PC-3 (cell line): ENCODE measurements around the gene CLDN18. TPM values are rescaled to one million over a fixed set of nuclear protein-coding genes. Genes with fewer than 3 reads are reported as not detected.

Experiments used
- ATAC-seq: fragments of 200-7000 bp; cut with Tn5 transposase; 2 replicates; pipeline ENCODE4 v1.9.1; 2020; ENCODE audit warnings: mild to moderate bottlenecking, moderate library complexity
- BruUV-seq: library from RNA; stranded (reverse); fragments of 400-500 nt; replicated peaks from 2 replicates; lab custom pipeline; 2021; lab: Mats Ljungman, UMichigan
- CTCF ChIA-PET: fragments of 300-600 bp; sonication (Branson Sonifier 250); formaldehyde crosslinking; loops from one replicate; lab custom pipeline; 2022; ENCODE audit warnings: antibody characterized with exemption; lab: Charles Lee
- POLR2A ChIA-PET: fragments of 300-600 bp; sonication (Branson Sonifier 250); formaldehyde crosslinking; loops from one replicate; lab custom pipeline; 2022; ENCODE audit warnings: antibody characterized with exemption; ENCODE audit not compliant: unreplicated experiment; lab: Charles Lee
- DNase-seq: peaks from one replicate; pipeline ENCODE4 v3.0.0-alpha.2; 2015
- H2AFZ ChIP-seq: fragments of 300-600 bp; sonication (generic); 2 replicates; pipeline ENCODE4 v1.6.0; 2016; ENCODE audit warnings: antibody characterized with exemption, low read length
- H3F3A ChIP-seq: fragments of 300-600 bp; sonication (generic); one replicate; pipeline ENCODE4 v1.6.0; 2017; ENCODE audit warnings: antibody characterized with exemption, low read length, control low read depth, mild to moderate bottlenecking; ENCODE audit not compliant: unreplicated experiment
- H3K27ac ChIP-seq: fragments of 300-600 bp; sonication (generic); 2 replicates; pipeline ENCODE4 v1.5.1; 2016; ENCODE audit warnings: mild to moderate bottlenecking, low read length
- H3K27me3 ChIP-seq: fragments of 300-600 bp; sonication (generic); 2 replicates; pipeline ENCODE4 v1.6.1; 2016; ENCODE audit warnings: low read length, mixed read lengths
- H3K36me3 ChIP-seq: fragments of 300-600 bp; sonication (generic); 2 replicates; pipeline ENCODE4 v1.6.1; 2016; ENCODE audit warnings: low read depth, mixed run types, low read length, mixed read lengths
- H3K4me1 ChIP-seq: fragments of 300-600 bp; sonication (generic); 2 replicates; pipeline ENCODE4 v1.5.1; 2016; ENCODE audit warnings: low read length; ENCODE audit not compliant: insufficient read depth
- H3K4me2 ChIP-seq: fragments of 300-600 bp; sonication (generic); 2 replicates; pipeline ENCODE4 v1.6.0; 2016; ENCODE audit warnings: low read length
- H3K4me3 ChIP-seq: fragments of 300-600 bp; sonication (generic); 2 replicates; pipeline ENCODE4 v1.5.1; 2016; ENCODE audit warnings: mild to moderate bottlenecking, low read length, mixed read lengths
- H3K79me2 ChIP-seq: fragments of 300-600 bp; sonication (generic); 2 replicates; pipeline ENCODE4 v1.6.1; 2017; ENCODE audit warnings: low read length, mixed read lengths
- H3K9ac ChIP-seq: fragments of 300-600 bp; sonication (generic); 2 replicates; pipeline ENCODE4 v1.6.0; 2016; ENCODE audit warnings: mild to moderate bottlenecking, low read length
- H3K9me2 ChIP-seq: fragments of 300-600 bp; sonication (generic); replicated peaks from 2 replicates; pipeline ENCODE4 v1.6.1; 2016; ENCODE audit warnings: mixed run types, low read length, mixed read lengths
- H3K9me3 ChIP-seq: fragments of 300-600 bp; sonication (generic); 2 replicates; pipeline ENCODE4 v1.6.1; 2016; ENCODE audit warnings: low read length, mixed read lengths
- H4K20me1 ChIP-seq: fragments of 300-600 bp; sonication (generic); 2 replicates; pipeline ENCODE4 v1.6.1; 2016; ENCODE audit warnings: low read length, mixed read lengths
- EZH2 ChIP-seq: fragments of 300-600 bp; sonication (generic); IDR thresholded peaks from one replicate; pipeline ENCODE4 v1.6.1; 2017; ENCODE audit warnings: antibody characterized with exemption, mild to moderate bottlenecking, low read length; ENCODE audit not compliant: unreplicated experiment
- EZH2phosphoT487 ChIP-seq: fragments of 300-600 bp; sonication (generic); IDR thresholded peaks from 2 replicates; pipeline ENCODE4 v1.6.1; 2018; ENCODE audit warnings: mild to moderate bottlenecking, antibody characterized with exemption, low read length, borderline replicate concordance
- intact Hi-C: fragments of 100-400 bp; cut with micrococcal nuclease; formaldehyde crosslinking; loops from 2 replicates; pipeline ENCODE4 v1.9.0; 2023
- total RNA-seq: library from RNA; depleted of rRNA; stranded (reverse); fragments of >200 nt; gene quantifications from 2 replicates; pipeline ENCODE4 v1.2.3, GENCODE V29; 2014
- TF ChIP-seq, protein P1 (sequence below): fragments of 300-600 bp; sonication (generic); conservative IDR thresholded peaks from 2 replicates; pipeline ENCODE4 v1.5.1; 2017; ENCODE audit warnings: antibody characterized with exemption, low read depth, mild to moderate bottlenecking, low read length

CLDN18 gene
- total RNA-seq, 1 experiment from 2014 or later, result not detected

DNA sequence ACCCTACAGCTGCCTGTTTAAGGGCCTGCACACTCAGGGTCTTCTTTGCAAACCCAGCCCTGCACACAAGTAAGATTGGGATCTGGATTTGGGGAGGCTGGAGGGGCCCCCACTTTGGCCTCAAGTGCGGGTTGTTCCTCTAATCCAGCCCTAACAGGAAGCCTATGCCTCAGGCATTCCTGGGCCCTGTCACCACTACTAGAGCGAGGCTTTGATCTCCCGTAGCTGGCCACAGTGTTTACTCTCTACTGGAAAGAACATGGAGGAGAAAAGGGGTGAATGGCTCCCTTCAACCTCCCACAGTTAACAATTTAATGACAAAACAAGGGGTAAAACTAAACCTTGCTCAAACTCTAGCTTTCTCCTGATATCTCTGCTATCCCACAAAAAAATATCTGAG, 57.0 kb downstream of the CLDN18 start:
- BruUV-seq, result no TSS peak
- CTCF ChIA-PET, result no interaction called here
- H3K4me2 ChIP-seq, result no peak overlapping the region
- TF ChIP-seq, protein P1, sequence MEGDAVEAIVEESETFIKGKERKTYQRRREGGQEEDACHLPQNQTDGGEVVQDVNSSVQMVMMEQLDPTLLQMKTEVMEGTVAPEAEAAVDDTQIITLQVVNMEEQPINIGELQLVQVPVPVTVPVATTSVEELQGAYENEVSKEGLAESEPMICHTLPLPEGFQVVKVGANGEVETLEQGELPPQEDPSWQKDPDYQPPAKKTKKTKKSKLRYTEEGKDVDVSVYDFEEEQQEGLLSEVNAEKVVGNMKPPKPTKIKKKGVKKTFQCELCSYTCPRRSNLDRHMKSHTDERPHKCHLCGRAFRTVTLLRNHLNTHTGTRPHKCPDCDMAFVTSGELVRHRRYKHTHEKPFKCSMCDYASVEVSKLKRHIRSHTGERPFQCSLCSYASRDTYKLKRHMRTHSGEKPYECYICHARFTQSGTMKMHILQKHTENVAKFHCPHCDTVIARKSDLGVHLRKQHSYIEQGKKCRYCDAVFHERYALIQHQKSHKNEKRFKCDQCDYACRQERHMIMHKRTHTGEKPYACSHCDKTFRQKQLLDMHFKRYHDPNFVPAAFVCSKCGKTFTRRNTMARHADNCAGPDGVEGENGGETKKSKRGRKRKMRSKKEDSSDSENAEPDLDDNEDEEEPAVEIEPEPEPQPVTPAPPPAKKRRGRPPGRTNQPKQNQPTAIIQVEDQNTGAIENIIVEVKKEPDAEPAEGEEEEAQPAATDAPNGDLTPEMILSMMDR, result no peak
- TF ChIP-seq EZH2phosphoT487, result no peak
- TF ChIP-seq EZH2, result no peak
- H3K9ac ChIP-seq, result no peak overlapping the region
- DNase-seq (no peak), ATAC-seq (no peak)
- H4K20me1 ChIP-seq, result no peaks in the 10 kb centered on the region
- no peaks in the 10 kb centered on the region for H3K79me2 ChIP-seq
- H3K9me2 ChIP-seq, result no peaks in the 10 kb centered on the region
- no peaks in the 10 kb centered on the region for H3K4me1 ChIP-seq
- H3K36me3 ChIP-seq, result no peaks in the 10 kb centered on the region
- H3K4me3 ChIP-seq, result no peak overlapping the region
- no peaks in the 10 kb centered on the region for H3K27me3 ChIP-seq
- POLR2A ChIA-PET, result no interaction called here
- H3F3A ChIP-seq, result no peaks in the 10 kb centered on the region
- H3K9me3 ChIP-seq, result no peaks in the 10 kb centered on the region
- intact Hi-C loops, result no loop called here
- no peak overlapping the region for H2AFZ ChIP-seq
- H3K27ac ChIP-seq, result no peak overlapping the region

DNA sequence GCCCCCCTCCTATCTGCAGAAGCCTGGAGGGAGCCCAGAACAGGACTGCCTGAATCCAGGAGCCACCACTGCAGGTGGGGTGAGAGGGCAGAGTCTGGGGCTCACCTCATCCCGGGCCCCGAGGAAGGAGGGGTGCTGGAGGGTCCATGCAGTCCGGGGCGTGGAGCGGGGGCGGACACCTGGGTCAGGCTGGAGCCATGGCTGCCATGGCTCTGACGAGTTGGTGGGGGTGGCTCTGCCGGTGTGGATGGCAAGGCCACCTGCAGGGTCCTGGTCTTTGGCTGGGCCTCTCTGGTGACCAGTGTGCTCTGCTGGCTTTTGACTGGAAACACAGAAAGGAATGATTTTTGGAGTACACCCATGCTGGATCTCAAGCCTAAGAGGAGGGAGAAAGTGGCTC, 58.1 kb downstream of the CLDN18 start:
- H4K20me1 ChIP-seq, result no peaks in the 10 kb centered on the region
- ChIA-PET POLR2A (no interaction called here), CTCF (no interaction called here)
- ATAC-seq, result no peak
- no peaks in the 10 kb centered on the region for H3K27me3 ChIP-seq
- no TSS peak for BruUV-seq
- no peaks in the 10 kb centered on the region for H3K9me3 ChIP-seq
- no peak for DNase-seq
- H3K4me1 ChIP-seq, result no peaks in the 10 kb centered on the region
- H3K36me3 ChIP-seq, result no peaks in the 10 kb centered on the region
- no peaks in the 10 kb centered on the region for H3F3A ChIP-seq
- H3K4me3 ChIP-seq, result no peak overlapping the region
- no peak overlapping the region for H3K4me2 ChIP-seq
- no peaks in the 10 kb centered on the region for H3K9me2 ChIP-seq
- intact Hi-C loops, result loop anchor here (1.0 kb wide), 1 partner anchor 51 kb away; no protein-coding TSS in a partner anchor
- H3K79me2 ChIP-seq, result no peaks in the 10 kb centered on the region
- no peak overlapping the region for H3K9ac ChIP-seq
- H2AFZ ChIP-seq, result no peak overlapping the region
- no peak overlapping the region for H3K27ac ChIP-seq
- TF ChIP-seq EZH2 (no peak), EZH2phosphoT487 (no peak)
- TF ChIP-seq, protein P1, result no peak

DNA sequence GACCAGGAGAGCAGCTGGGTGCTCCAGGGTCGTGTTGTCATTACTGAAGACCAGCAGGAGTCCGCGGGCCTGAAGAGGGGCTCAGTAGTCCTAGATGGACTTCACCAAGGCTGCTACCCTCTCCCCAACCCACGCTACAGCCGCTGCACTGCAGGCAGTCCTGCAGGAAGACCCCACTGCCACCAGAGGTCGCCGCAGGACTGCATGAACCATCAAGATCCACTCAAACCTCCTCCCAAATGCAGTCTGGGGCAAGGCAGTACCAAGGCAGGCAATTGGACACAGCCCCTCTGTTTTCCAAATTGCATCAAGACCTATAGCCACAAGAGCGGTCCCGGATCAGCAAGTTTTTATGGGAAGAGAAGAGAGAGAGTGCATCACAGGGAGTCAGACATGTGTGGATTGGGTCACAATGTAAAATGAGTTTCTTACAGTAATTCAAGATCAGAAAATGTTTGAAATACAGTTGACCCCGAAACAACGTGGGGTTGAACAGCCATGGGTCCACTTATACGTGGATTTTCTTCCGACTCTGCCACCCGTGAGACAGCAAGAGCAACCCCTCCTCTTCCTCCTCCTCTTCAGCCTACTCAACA, 58.7 kb downstream of the CLDN18 start:
- Histone ChIP-seq H3K27ac (no peak overlapping the region), H3K9me3 (no peaks in the 10 kb centered on the region), H3K4me3 (no peak overlapping the region), H3K4me1 (no peaks in the 10 kb centered on the region), H3K9me2 (no peaks in the 10 kb centered on the region), H3K9ac (no peak overlapping the region), H3K36me3 (no peaks in the 10 kb centered on the region), H3K4me2 (no peak overlapping the region), H3K79me2 (no peaks in the 10 kb centered on the region), H2AFZ (no peak overlapping the region), H3K27me3 (no peaks in the 10 kb centered on the region), H4K20me1 (no peaks in the 10 kb centered on the region), H3F3A (no peaks in the 10 kb centered on the region)
- ATAC-seq (peak; percentile 99), DNase-seq (peak; percentile 72)
- ChIA-PET CTCF (interaction anchor here (1.3 kb wide), 1 partner anchor 50 kb away, joined by 4 read pairs; no protein-coding TSS in a partner anchor), POLR2A (no interaction called here)
- no TSS peak for BruUV-seq
- intact Hi-C loops, result loop anchor here (1.0 kb wide), 1 partner anchor 51 kb away; no protein-coding TSS in a partner anchor
- TF ChIP-seq EZH2phosphoT487, result no peak
- TF ChIP-seq, protein P1, result peak; percentile 92
